Measurements from ENCODE around the gene CES1. TPM values are rescaled to one million over a fixed set of nuclear protein-coding genes. Genes with fewer than 3 reads are reported as not detected.
"Not testable (repeated sequence)": the region's sequence is repeated elsewhere in the genome, so short reads cannot be mapped to it uniquely, and the experiment has no call there.

CES1 gene
- total RNA-seq, 6 experiments from 2014 or later = 847 to 4,059 (median 1,770) TPM

GRCh38 chr16:55861288-55861687 lies 28.4 kb upstream of the CES1 start:
- intact Hi-C loops (cut with DNase I) = no loop called here
- no peaks in the 10 kb centered on the region for H3K9me3 ChIP-seq
- no peaks in the 10 kb centered on the region for H3K27me3 ChIP-seq
- DNase-seq = no peak
- peaks cover 0 to 8% (median 0%) of the 10 kb centered on the region in 4 donors for H3K4me1 ChIP-seq
- H3K4me3 ChIP-seq = no peak overlapping the region
- WGBS (ENCODE audit: insufficient coverage, low coverage, low lambda C conversion rate, missing lambda C conversion rate) = 67% methylated on average over 1 of the region's 4 CpGs
- TF ChIP-seq CTCF (IDR thresholded peaks at IDR 0.05) (no peak), POLR2A (IDR thresholded peaks at IDR 0.05) (no peak)
- no peaks in the 10 kb centered on the region for H3K36me3 ChIP-seq
- no peak overlapping the region for H3K27ac ChIP-seq
- no peak for ATAC-seq

GRCh38 chr16:55857650-55858049 lies 24.8 kb upstream of the CES1 start:
- intact Hi-C loops (cut with DNase I); DNase-seq; ATAC-seq; H3K27ac ChIP-seq; H3K9me3 ChIP-seq; H3K4me1 ChIP-seq; H3K36me3 ChIP-seq; H3K27me3 ChIP-seq; H3K4me3 ChIP-seq: not testable (repeated sequence)
- 40% methylated on average over 1 of the region's 1 CpG for WGBS (ENCODE audit: insufficient coverage, low coverage, low lambda C conversion rate, missing lambda C conversion rate)

GRCh38 chr16:55856950-55857349 lies 24.1 kb upstream of the CES1 start:
- TF ChIP-seq POLR2A (IDR thresholded peaks at IDR 0.05) = no peak
- no peak for TF ChIP-seq CTCF (IDR thresholded peaks at IDR 0.05)
- H3K36me3 ChIP-seq = no peaks in the 10 kb centered on the region
- H3K9me3 ChIP-seq = no peaks in the 10 kb centered on the region
- peak in 3 of 4 donors; percentile 38 to 65 (median 58) for ATAC-seq
- 100% methylated on average over 3 of the region's 3 CpGs for WGBS (ENCODE audit: insufficient coverage, low coverage, low lambda C conversion rate, missing lambda C conversion rate)
- no peak overlapping the region for H3K27ac ChIP-seq
- peaks cover 0 to 8% (median 0%) of the 10 kb centered on the region in 4 donors for H3K4me1 ChIP-seq
- no peak overlapping the region for H3K4me3 ChIP-seq
- no peak for DNase-seq
- intact Hi-C loops (cut with DNase I) = no loop called here
- no peaks in the 10 kb centered on the region for H3K27me3 ChIP-seq

- WGBS (ENCODE audit: insufficient coverage, low coverage, low lambda C conversion rate, missing lambda C conversion rate) = 75% methylated on average over 3 of the region's 3 CpGs
- no peak for DNase-seq
- no peak overlapping the region for H3K27ac ChIP-seq
- peaks cover 0 to 8% (median 0%) of the 10 kb centered on the region in 4 donors for H3K4me1 ChIP-seq
- H3K36me3 ChIP-seq = no peaks in the 10 kb centered on the region
- H3K9me3 ChIP-seq = no peaks in the 10 kb centered on the region
- no peak for ATAC-seq
- H3K27me3 ChIP-seq = no peaks in the 10 kb centered on the region
- TF ChIP-seq POLR2A (IDR thresholded peaks at IDR 0.05) = no peak
- no peak for TF ChIP-seq CTCF (IDR thresholded peaks at IDR 0.05)
- H3K4me3 ChIP-seq = no peak overlapping the region
- intact Hi-C loops (cut with DNase I) = no loop called here
These were observed 20.2 kb upstream of the CES1 start for GRCh38 chr16:55853114-55853513.

DNA sequence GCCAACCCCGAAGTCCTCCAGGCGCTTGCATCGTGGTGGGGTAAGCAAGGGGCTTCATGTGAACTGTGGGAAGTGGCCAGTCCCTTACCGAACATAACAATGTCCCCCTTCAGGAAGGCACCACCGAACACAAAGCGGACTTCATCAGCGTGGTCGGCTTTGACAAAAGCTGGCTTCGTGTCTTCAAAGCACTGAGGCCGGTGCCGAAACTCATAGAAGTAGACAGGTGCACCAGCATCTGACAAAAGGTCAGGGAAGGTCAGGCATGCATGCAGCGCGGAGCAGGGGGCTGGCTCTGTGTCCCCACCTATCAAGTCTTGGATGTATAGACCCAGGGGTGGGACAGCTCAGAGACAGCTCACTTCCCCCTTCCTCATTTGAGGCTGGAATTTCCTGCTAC lies 16.6 kb upstream of the CES1 start:
- no peak for DNase-seq
- intact Hi-C loops (cut with DNase I) = loop anchor here in 1 of 2 donors (10.0 kb wide), 1 partner anchor 385 kb away; no protein-coding TSS in a partner anchor
- 78% methylated on average over 7 of the region's 13 CpGs for WGBS (ENCODE audit: insufficient coverage, low coverage, low lambda C conversion rate, missing lambda C conversion rate)
- Histone ChIP-seq H3K4me1 (no peaks in the 10 kb centered on the region), H3K27me3 (no peaks in the 10 kb centered on the region), H3K9me3 (no peaks in the 10 kb centered on the region), H3K4me3 (no peak overlapping the region), H3K27ac (no peak overlapping the region), H3K36me3 (no peaks in the 10 kb centered on the region)
- no peak for TF ChIP-seq CTCF (IDR thresholded peaks at IDR 0.05)
- TF ChIP-seq POLR2A (IDR thresholded peaks at IDR 0.05) = no peak
- ATAC-seq = no peak

Data from right lobe of liver (tissue), 6 donors.